Lung (tissue), 12 donors: ENCODE measurements around the gene ID2. TPM values are rescaled to one million over a fixed set of nuclear protein-coding genes. Genes with fewer than 3 reads are reported as not detected.

Experiments
- ATAC-seq: fragments of 200-7000 bp; cut with Tn5 transposase; one replicate; pipeline ENCODE4 v1.9.1; 2020; ENCODE audit warnings: moderate number of reproducible peaks; ENCODE audit not compliant: insufficient read depth, low FRiP score
- DNase-seq, 3 donors: peaks; one replicate each; pipeline ENCODE4 v3.0.0-alpha.2; 2013 to 2017
- H3K27ac ChIP-seq, 2 donors: one replicate each; pipeline ENCODE4 v1.5.1; 2013; ENCODE audit warnings: mild to moderate bottlenecking in 2 of 2, moderate library complexity in 2 of 2, control low read depth in 1 of 2, inconsistent platforms in 1 of 2, low read depth in 1 of 2, low read length in 1 of 2
- H3K27me3 ChIP-seq, 3 donors: one replicate each; pipeline ENCODE4 v1.5.1; 2013; ENCODE audit warnings: low read length in 2 of 3; ENCODE audit not compliant: control insufficient read depth in 3 of 3, insufficient read depth in 3 of 3
- H3K36me3 ChIP-seq, 4 donors: one replicate each; pipeline ENCODE4 v1.5.1; 2013; ENCODE audit warnings: low read length in 4 of 4, mild to moderate bottlenecking in 1 of 4, moderate library complexity in 1 of 4; ENCODE audit not compliant: control insufficient read depth in 4 of 4, insufficient read depth in 4 of 4
- H3K4me1 ChIP-seq, 5 donors: one replicate each; pipeline ENCODE4 v1.5.1; 2013; ENCODE audit warnings: low read length in 5 of 5, mild to moderate bottlenecking in 2 of 5, moderate library complexity in 1 of 5; ENCODE audit not compliant: control insufficient read depth in 5 of 5, insufficient read depth in 5 of 5
- H3K4me3 ChIP-seq: one replicate; pipeline ENCODE4 v1.5.1; 2013; ENCODE audit warnings: mild to moderate bottlenecking, control low read depth, moderate library complexity
- H3K9ac ChIP-seq, 2 donors: one replicate each; pipeline ENCODE4 v1.5.1; 2013; ENCODE audit warnings: low read length in 2 of 2, control low read depth in 1 of 2; ENCODE audit not compliant: insufficient read depth in 1 of 2
- H3K9me3 ChIP-seq, 4 donors: one replicate each; pipeline ENCODE4 v1.5.1; 2013; ENCODE audit warnings: low read length in 3 of 4, mild to moderate bottlenecking in 1 of 4, moderate library complexity in 1 of 4; ENCODE audit not compliant: control insufficient read depth in 4 of 4, insufficient read depth in 3 of 4
- WGBS, 2 donors: extraction: QIAGEN DNeasy Blood & Tissue Kit; methylation state at CpG; one replicate each; pipeline ENCODE4 v1.1.7; 2013; 5-methylcytosine and 5-hydroxymethylcytosine counted together
- polyA plus RNA-seq, 2 donors: library from polyadenylated mRNA; stranded (reverse); fragments of 200-250 nt; gene quantifications; one replicate each; pipeline ENCODE4 v1.2.1, GENCODE V29; 2013
- total RNA-seq, 2 donors: library from RNA; depleted of rRNA in 1 of 2; stranded (reverse); fragments of >200 nt in 1 of 2; gene quantifications; one replicate each; pipeline ENCODE4 v1.2.1, GENCODE V29; 2014 to 2021
- TF ChIP-seq, protein P1 (sequence below): IDR thresholded peaks from 2 replicates; pipeline ENCODE4 v1.5.1; 2012; ENCODE audit warnings: mild to moderate bottlenecking; ENCODE audit errors: control extremely low read depth, extremely low read depth
- donor health status: control.
- donor health status: control.
- donor health status: Bipolar disorder and iron deficiency.
- donor health status: healthy.
- donor health status: DM: yes; HTN: yes; CAD: no.

The ID2 gene
- total and polyA plus RNA-seq, 4 donors = 67.9 to 227 (median 133) TPM

DNA sequence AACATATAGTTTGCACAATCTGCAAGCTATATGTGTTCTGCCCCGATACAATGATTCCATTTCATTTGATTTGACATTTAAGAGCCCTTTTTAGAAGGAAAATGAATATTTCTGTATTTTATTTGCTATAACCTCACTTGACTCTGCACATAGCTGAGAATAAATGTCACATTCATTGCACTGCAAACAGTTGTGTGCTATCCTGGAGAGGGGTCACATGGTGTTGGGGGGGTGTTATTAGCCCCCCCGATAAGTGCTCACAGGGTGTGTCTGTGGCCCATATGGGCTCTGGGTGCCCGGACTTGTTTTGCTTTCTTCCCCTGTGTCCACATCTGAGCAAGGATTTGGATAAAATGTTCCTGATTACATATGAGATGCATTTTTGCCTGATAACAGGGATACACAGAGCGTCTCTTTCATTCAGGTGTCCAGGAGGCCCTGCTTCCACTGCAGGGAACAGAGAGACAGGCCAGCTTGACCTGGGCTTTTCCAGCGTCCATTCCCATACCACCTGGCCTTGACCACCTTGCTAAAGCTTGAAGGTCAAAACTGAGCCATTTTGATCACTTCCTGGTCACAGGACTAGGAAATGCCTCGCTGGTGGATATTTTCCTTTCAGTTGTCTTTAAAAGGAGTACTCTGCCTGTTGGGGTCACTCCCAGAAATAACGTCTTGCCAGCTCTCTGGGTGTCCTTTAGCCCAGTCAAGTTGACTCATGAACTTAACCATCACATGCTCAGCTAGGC is 38.4 kb upstream of the ID2 start:
- H3K4me3 ChIP-seq = no peak overlapping the region
- TF ChIP-seq, protein P1, sequence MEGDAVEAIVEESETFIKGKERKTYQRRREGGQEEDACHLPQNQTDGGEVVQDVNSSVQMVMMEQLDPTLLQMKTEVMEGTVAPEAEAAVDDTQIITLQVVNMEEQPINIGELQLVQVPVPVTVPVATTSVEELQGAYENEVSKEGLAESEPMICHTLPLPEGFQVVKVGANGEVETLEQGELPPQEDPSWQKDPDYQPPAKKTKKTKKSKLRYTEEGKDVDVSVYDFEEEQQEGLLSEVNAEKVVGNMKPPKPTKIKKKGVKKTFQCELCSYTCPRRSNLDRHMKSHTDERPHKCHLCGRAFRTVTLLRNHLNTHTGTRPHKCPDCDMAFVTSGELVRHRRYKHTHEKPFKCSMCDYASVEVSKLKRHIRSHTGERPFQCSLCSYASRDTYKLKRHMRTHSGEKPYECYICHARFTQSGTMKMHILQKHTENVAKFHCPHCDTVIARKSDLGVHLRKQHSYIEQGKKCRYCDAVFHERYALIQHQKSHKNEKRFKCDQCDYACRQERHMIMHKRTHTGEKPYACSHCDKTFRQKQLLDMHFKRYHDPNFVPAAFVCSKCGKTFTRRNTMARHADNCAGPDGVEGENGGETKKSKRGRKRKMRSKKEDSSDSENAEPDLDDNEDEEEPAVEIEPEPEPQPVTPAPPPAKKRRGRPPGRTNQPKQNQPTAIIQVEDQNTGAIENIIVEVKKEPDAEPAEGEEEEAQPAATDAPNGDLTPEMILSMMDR = no peak
- H3K27ac ChIP-seq = no peak overlapping the region
- ATAC-seq (no peak), DNase-seq (no peak)
- no peaks in the 10 kb centered on the region for H3K36me3 ChIP-seq
- no peak overlapping the region for H3K9ac ChIP-seq
- peaks cover 0 to 36% (median 5%) of the 10 kb centered on the region in 5 donors for H3K4me1 ChIP-seq
- H3K9me3 ChIP-seq = peaks cover 0 to 4% (median 0%) of the 10 kb centered on the region in 4 donors
- H3K27me3 ChIP-seq = no peaks in the 10 kb centered on the region
- WGBS, 2 donors = 80 to 84% methylated on average over 7 of the region's 7 CpGs

DNA sequence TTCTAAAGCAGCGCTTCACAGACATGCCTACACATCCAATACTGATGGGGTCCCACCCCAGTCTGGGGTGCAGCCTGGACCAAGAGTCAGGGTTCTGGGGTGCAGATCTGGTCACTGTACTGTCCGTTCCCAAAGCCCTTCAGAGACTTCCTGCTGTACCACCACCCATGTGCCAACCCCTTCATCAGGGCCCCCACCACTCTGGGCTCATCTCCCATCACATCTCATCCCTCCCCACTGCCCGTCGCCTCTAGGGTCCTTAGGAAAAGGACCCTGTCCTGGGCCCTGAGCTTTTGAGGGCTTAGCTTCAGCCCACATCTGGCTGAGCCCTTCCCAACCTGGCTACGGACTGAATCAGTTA is 37.9 kb upstream of the ID2 start:
- Histone ChIP-seq H3K27me3 (no peaks in the 10 kb centered on the region), H3K36me3 (no peaks in the 10 kb centered on the region), H3K9me3 (peaks cover 0 to 4% (median 0%) of the 10 kb centered on the region in 4 donors), H3K4me1 (peaks cover 0 to 34% (median 5%) of the 10 kb centered on the region in 5 donors), H3K9ac (no peak overlapping the region), H3K4me3 (no peak overlapping the region), H3K27ac (no peak overlapping the region)
- DNase-seq (no peak), ATAC-seq (no peak)
- TF ChIP-seq, protein P1 = no peak
- 91 to 97% methylated on average over 5 of the region's 5 CpGs for WGBS, 2 donors

DNA sequence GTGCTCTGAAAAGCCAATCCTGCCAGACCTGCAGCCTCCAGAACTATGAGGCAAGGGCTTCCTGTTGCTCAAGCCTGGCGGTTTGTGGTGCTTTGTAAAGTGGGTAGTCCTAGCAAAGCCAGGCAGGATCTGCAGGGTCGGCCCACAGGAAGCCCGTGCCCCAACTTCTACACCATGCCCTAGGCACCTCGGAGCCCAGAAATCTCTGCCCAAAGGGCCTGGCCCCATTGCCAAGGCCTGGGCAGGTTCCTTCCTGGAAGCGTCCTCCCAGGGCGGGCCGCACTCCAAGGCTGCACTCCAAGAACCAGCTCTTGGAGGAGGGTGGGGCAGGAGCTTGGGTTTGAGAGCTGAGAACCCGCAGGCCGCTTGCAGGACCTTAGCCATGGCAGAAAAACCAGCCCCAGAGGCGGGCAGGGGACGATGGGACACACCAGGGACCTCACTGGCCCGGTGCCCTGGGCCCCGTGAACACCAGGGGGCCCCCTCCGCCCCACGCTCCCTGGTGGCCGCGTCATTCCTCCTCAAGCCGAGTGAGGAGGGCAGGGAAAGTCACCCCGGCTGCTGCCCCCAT is 37.2 kb upstream of the ID2 start:
- WGBS, 2 donors = 56 to 66% methylated on average over 19 of the region's 19 CpGs

More for the DNA sequence above, 37.2 kb upstream of the ID2 start:
- peaks cover 0 to 34% (median 5%) of the 10 kb centered on the region in 5 donors for H3K4me1 ChIP-seq
- H3K27me3 ChIP-seq = no peaks in the 10 kb centered on the region
- no peak overlapping the region for H3K9ac ChIP-seq
- ATAC-seq (peak; percentile 37), DNase-seq (no peak)
- peaks cover 0 to 4% (median 0%) of the 10 kb centered on the region in 4 donors for H3K9me3 ChIP-seq
- H3K27ac ChIP-seq = no peak overlapping the region
- TF ChIP-seq, protein P1 = no peak
- no peaks in the 10 kb centered on the region for H3K36me3 ChIP-seq
- no peak overlapping the region for H3K4me3 ChIP-seq
